Gastroesophageal sphincter (tissue), 3 donors: ENCODE results near the gene LYPD3.

Experiments
- EP300 ChIP-seq: sonication (generic); formaldehyde crosslinking; IDR thresholded peaks from one replicate; pipeline ENCODE4 v1.6.1; 2017; ENCODE audit warnings: antibody characterized with exemption, mild to moderate bottlenecking
- POLR2A ChIP-seq, 2 donors: fragments of 450-650 bp; IDR thresholded peaks; one replicate each; pipeline ENCODE4 v1.6.1; 2017; ENCODE audit warnings: antibody characterized with exemption in 2 of 2, mild to moderate bottlenecking in 2 of 2, moderate library complexity in 1 of 2
- POLR2AphosphoS5 ChIP-seq: sonication (generic); formaldehyde crosslinking; IDR thresholded peaks from one replicate; pipeline ENCODE4 v1.6.1; 2017; ENCODE audit warnings: antibody characterized with exemption
- TF ChIP-seq, protein P1 (sequence below), 4 experiments: fragments of 200-600 bp in 2 of 4; fragments of 450-650 bp in 2 of 4; sonication (generic) in 1 of 4; IDR thresholded peaks; one replicate each; pipeline ENCODE4 v1.5.1; 2017 to 2019; ENCODE audit warnings: antibody characterized with exemption in 4 of 4, mild to moderate bottlenecking in 2 of 4, moderate library complexity in 2 of 4

DNA sequence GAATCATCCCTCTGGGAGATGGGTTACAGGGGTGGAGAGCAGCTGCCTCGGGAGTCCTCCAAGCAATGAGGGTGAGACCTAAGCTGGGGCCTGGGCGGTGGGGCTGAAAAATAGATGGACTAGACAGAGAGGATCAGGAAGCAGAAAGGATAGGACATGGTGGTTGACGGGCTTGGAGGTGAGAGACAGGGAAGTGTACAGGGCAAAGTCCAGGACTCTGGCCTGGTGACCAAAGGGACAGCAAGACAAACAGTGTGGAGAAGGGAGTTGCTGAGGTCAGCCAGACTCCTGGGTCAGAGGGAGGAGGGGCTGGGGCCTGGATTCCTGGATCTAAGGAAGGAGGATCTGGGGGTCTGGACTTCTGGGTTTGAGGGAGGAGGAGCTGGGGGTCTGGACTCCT lies 33.6 kb upstream of the LYPD3 start:
- TF ChIP-seq, protein P1, sequence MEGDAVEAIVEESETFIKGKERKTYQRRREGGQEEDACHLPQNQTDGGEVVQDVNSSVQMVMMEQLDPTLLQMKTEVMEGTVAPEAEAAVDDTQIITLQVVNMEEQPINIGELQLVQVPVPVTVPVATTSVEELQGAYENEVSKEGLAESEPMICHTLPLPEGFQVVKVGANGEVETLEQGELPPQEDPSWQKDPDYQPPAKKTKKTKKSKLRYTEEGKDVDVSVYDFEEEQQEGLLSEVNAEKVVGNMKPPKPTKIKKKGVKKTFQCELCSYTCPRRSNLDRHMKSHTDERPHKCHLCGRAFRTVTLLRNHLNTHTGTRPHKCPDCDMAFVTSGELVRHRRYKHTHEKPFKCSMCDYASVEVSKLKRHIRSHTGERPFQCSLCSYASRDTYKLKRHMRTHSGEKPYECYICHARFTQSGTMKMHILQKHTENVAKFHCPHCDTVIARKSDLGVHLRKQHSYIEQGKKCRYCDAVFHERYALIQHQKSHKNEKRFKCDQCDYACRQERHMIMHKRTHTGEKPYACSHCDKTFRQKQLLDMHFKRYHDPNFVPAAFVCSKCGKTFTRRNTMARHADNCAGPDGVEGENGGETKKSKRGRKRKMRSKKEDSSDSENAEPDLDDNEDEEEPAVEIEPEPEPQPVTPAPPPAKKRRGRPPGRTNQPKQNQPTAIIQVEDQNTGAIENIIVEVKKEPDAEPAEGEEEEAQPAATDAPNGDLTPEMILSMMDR (IDR thresholded peaks at IDR 0.05): no peak
- no peak for TF ChIP-seq EP300
- TF ChIP-seq POLR2AphosphoS5: no peak
- no peak for TF ChIP-seq POLR2A (IDR thresholded peaks at IDR 0.05)
